NCI-H1417 treated with DMSO at 0.1 percent for 48 hours (cell line): ENCODE results near the gene LRWD1.
"Not testable (repeated sequence)": the region's sequence is repeated elsewhere in the genome, so short reads cannot be mapped to it uniquely, and the experiment has no call there.

Source experiments
- DNase-seq: peaks from one replicate; lab custom pipeline; 2025; lab: John Stamatoyannopoulos, UW

The LRWD1 gene

DNA sequence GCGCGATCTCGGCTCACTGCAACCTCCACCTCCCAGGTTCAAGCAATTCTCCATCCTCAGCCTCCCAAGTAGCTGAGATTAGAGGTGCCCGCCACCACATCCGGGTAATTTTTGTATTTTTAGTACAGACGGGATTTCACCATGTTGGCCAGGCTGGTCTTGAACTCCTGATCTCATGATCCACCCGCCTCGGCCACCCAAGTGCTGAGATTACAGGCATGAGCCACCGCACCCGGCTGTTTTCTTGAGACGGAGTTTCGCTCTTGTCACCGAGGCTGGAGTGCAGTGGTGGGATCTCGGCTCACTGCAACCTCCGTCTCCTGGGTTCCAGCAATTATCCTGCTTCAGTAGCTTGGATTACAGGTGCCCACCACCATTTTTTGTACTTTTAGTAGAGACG, 33.5 kb downstream of the LRWD1 start:
- DNase-seq: not testable (repeated sequence)

GRCh38 chr7:102503141-102503540, 38.4 kb downstream of the LRWD1 start:
- not testable (repeated sequence) for DNase-seq

DNA sequence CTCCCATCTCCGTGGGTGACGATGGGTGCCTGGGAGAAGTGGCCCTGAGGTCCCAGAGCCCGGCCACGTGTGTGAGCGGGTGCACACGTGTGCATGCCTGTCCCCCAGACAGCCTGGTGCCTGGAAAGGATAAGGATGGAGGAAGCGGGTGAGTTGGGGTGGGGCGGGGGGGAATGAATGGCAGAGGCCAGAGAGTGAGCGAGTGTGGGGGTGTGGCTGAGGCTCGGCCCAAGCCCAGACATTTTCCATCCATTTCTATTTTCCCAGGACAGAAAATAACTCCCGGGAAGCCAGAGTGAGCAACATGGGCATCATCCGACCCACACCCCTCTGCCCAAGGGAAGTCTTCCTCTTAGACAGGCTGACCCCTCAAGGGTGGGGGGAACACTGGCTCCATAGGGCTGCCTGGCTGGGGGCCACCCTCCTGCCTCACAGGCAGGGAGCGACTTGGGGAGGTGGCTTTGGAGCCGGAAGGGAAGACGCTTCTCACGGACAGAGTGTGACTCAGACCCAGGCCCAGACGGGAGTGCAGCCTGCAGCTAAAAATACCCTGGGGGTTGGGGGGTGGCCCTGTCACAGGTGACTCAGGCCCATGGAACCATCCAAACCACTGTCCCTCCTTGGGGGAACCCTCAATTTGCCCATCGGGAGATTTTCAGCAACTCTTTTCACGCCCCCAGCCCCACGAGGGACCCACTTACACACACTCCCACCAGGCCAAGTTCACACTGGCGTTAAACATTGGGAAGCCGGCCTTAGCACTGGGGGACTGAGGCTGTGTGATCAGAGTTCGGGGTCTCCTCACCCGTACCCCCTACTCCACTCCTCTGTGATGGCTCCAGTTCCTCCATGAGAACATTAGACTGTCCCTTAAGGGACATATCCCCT, 40.8 kb downstream of the LRWD1 start:
- not testable (repeated sequence) for DNase-seq

DNA sequence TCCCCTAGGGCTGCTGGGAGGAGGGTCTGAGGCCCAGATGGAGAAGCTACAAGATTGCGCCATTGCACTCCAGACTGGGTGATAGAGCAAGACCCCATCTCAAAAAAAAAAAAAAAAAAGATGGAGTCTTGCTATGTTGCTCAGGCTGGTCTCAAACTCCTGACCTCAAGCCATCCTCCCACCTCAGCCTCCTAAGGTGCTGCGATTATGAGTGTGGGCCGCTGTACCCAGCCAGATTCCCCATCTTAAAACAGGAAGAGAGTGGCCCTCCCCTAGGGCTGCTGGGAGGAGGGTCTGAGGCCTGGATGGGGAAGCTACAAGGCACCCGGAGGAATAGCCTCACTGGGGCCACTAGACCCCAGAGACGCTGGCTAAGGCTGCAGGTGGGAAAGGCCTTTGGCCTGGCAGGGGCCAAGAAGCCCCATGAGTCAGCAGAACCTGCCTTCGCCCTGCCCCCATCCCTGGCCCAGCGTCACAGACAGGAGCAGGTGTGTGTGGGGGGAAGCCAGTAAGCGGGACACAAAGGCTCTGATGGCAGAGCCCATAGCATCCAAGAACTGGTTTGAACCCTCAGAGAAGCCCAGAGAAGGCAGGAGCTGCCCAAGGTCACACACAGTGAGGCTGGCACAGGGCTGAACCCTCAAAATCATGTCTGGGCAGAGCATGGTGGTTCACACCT, 42.8 kb downstream of the LRWD1 start:
- not testable (repeated sequence) for DNase-seq

DNA sequence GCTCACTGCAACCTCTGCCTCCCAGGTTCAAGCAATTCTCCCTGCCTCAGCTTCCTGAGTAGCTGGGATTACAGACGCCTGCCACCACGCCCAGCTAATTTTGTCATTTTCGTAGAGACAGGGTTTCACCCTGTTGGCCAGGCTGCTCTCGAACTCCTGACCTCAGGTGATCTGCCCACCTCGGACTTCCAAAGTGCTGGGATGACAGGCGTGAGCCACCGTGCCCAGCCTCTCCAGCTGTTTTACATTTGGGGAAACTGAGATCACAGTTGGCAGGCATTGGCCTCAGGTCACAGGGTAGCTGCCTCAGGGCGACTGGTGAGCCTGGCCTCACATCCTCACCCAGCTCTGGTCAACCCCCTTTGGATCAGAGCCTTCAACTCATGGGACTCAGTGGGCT, 45.8 kb downstream of the LRWD1 start:
- DNase-seq: not testable (repeated sequence)

DNA sequence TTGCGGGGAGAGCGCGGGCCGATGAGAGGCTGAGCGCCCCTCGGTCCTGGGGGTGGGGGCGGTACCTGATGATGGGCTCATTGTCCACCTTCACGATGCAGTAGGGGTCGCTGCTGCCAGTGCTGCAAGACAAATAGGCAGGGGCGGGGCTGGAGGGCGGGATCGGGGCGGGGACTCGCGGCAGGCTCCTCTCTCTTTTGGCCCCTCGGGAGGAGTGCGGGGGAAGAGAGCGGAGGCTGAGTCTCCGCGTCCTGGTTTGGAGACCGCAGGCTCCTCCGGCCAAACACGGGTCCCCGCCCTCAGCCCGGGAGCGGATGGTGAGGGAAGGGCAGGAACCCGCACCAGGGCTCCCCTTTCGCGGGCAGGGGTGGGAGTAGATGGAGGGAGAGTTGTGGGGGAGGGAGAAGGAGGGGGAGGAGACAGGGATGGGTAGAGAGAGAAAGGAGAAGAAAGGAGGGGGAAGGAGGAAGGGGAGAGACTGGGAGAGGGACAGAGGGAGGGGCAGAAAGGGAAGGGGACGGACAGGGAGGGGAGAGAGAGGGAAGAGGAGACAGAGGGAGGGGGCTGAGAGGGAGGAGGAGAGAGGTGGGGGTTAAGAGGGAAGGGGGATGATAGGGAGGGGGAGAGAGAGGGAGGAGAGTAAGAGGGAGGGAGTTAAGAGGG, 47.2 kb downstream of the LRWD1 start:
- not testable (repeated sequence) for DNase-seq

GRCh38 chr7:102512642-102513221, 47.9 kb downstream of the LRWD1 start:
- DNase-seq: not testable (repeated sequence)

DNA sequence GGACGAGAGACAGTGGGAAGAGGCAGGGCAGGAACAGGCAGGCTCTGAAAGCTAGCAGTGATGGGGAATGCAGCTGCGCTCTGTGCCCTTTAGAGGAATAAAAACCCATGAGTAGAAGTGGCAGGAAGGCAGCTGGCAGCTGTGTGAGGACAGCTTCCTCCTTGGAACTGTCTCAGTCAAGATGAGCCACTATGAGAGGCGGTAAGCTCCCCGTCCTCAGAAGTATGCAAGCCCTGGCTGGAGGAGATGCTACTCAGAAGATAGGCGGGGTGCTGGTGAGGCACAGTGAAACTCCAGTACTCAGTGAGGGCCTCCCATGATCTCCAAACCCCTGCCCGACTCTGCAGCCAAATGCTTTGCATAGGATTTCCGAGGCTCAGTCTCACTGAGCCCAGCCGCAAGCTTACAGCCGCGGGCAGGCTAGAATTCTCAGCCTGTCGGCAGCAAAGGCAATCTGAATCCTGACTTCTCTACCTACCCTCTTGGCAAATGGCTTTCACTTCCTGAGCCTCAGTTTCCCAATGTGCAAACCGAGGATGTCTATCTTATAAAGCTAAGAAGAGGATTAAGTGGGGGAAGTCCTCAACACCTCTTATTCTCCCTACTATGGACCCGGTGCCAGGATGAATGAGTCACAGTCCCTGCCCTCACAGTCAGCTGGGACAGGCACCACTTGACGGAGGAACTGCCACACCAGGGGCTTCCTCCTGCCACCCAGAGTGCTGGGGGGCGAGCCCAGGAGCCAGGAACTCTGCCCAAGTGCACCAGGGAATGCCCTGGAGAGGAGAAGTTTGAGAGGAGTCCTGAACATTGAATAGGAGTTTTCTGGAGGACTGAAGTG, 50.3 kb downstream of the LRWD1 start:
- DNase-seq: not testable (repeated sequence)

DNA sequence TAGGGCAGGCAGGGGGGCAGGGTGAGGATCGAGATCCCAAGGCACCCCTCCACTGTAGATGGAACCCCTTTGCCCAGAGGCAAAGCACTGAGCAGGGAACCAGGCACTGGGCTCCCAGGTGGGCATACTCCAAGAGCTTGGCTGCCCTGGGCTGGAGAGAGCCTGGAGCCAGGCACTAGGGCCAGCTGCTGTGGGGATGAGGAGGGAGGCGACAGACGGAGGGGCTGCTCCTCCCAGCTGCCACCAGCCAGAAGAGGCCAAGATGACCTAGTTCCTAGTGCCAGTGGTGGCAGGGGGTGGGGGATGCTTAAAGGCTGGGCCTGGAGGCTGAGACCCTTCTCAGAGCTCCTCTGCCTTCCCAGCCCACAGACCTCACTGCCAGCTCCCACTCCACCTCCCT, 51.1 kb downstream of the LRWD1 start:
- not testable (repeated sequence) for DNase-seq

- not testable (repeated sequence) for DNase-seq
Measured at GRCh38 chr7:102516951-102517350, 52.2 kb downstream of the LRWD1 start.

- not testable (repeated sequence) for DNase-seq
Measured at GRCh38 chr7:102517550-102518147, 52.9 kb downstream of the LRWD1 start, which contains the start of gene RASA4B. Gene RASA4B, minus strand, starts transcription at chr7:102517777. Its CDS starts 67 bp downstream, at chr7:102517710.

DNA sequence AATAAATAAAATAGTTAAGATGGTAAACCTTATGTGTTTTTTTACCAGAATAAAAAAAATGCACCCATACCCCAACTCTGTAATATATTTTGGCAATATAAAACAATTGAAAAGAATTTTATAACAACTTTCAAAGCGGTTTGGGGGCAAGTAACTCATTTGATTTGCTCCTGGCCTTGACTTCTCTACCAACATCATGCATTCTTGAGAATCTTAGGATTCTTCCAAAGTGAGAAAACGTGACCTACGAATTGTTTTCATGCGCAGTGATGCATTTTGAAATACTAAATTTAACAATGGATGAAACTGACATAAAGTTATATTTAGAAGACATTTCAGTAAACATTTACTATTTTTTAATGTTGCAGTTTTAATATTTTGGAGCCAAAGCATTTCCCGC, 56.0 kb downstream of the LRWD1 start:
- not testable (repeated sequence) for DNase-seq
